Measurements from ENCODE around the gene TBPL1. TPM values are rescaled to one million over a fixed set of nuclear protein-coding genes. Genes with fewer than 3 reads are reported as not detected.
"Not testable (repeated sequence)": the region's sequence is repeated elsewhere in the genome, so short reads cannot be mapped to it uniquely, and the experiment has no call there.

Gene TBPL1
- polyA plus RNA-seq, 3 donors from 2014 or later, result 62.5 to 77.7 (median 67.1) TPM

GRCh38 chr6:133957780-133958242, 4.8 kb downstream of the TBPL1 start:
- Mint-ChIP-seq H3K4me1 (peaks cover 80 to 94% of the 10 kb centered on the region in 2 donors), H3K27ac (peak overlapping the region; percentile 49 to 83 (median 78)), H3K9me3 (no peaks in the 10 kb centered on the region), H3K36me3 (no peaks in the 10 kb centered on the region), H3K27me3 (ENCODE audit: low read depth in 3 of 3) (peaks cover 2 to 4% (median 2%) of the 10 kb centered on the region in 3 donors), H3K4me3 (peak overlapping the region in 4 of 5 donors; percentile 0 to 15 (median 8))
- DNase-seq, result no peak

- Mint-ChIP-seq H3K27ac (peak overlapping the region; percentile 81 to 87 (median 84)), H3K27me3 (ENCODE audit: low read depth in 3 of 3) (no peaks in the 10 kb centered on the region), H3K9me3 (no peaks in the 10 kb centered on the region), H3K4me3 (peak overlapping the region; percentile 25 to 73 (median 70)), H3K4me1 (peaks cover 78 to 95% of the 10 kb centered on the region in 2 donors), H3K36me3 (no peaks in the 10 kb centered on the region)
- peak in 2 of 3 donors; percentile 31 to 32 for DNase-seq
Observed at GRCh38 chr6:133958791-133959190, 5.8 kb downstream of the TBPL1 start.

GRCh38 chr6:133959667-133960368, 6.8 kb downstream of the TBPL1 start:
- peaks cover 74 to 95% of the 10 kb centered on the region in 2 donors for H3K4me1 Mint-ChIP-seq
- H3K9me3 Mint-ChIP-seq, result no peaks in the 10 kb centered on the region
- H3K27me3 Mint-ChIP-seq (ENCODE audit: low read depth in 3 of 3), result no peaks in the 10 kb centered on the region
- peak overlapping the region; percentile 81 to 87 (median 84) for H3K27ac Mint-ChIP-seq
- no peak for DNase-seq
- H3K36me3 Mint-ChIP-seq, result no peaks in the 10 kb centered on the region
- peak overlapping the region; percentile 25 to 73 (median 56) for H3K4me3 Mint-ChIP-seq

GRCh38 chr6:133961831-133962230, 8.8 kb downstream of the TBPL1 start:
- Mint-ChIP-seq H3K4me1 (peaks cover 79 to 95% of the 10 kb centered on the region in 2 donors), H3K27me3 (ENCODE audit: low read depth in 3 of 3) (peaks cover 0 to 2% (median 0%) of the 10 kb centered on the region in 3 donors), H3K36me3 (no peaks in the 10 kb centered on the region), H3K4me3 (no peak overlapping the region), H3K9me3 (no peaks in the 10 kb centered on the region), H3K27ac (peak overlapping the region in 4 of 6 donors; percentile 1 to 22 (median 4))
- no peak for DNase-seq

- Mint-ChIP-seq H3K4me1 (peaks cover 65 to 88% of the 10 kb centered on the region in 2 donors), H3K4me3 (no peak overlapping the region), H3K27me3 (ENCODE audit: low read depth in 3 of 3) (peaks cover 0 to 2% (median 1%) of the 10 kb centered on the region in 3 donors), H3K36me3 (no peaks in the 10 kb centered on the region), H3K9me3 (no peaks in the 10 kb centered on the region), H3K27ac (no peak overlapping the region)
- DNase-seq, result no peak
Observed at GRCh38 chr6:133964052-133964451, 11.0 kb downstream of the TBPL1 start.

- Mint-ChIP-seq H3K9me3 (no peaks in the 10 kb centered on the region), H3K27me3 (ENCODE audit: low read depth in 3 of 3) (peaks cover 0 to 2% (median 1%) of the 10 kb centered on the region in 3 donors), H3K4me1 (peaks cover 65 to 88% of the 10 kb centered on the region in 2 donors), H3K4me3 (no peak overlapping the region), H3K36me3 (no peaks in the 10 kb centered on the region), H3K27ac (no peak overlapping the region)
- DNase-seq, result no peak
Observed at GRCh38 chr6:133964702-133965101, 11.7 kb downstream of the TBPL1 start.

- peaks cover 67 to 88% of the 10 kb centered on the region in 2 donors for H3K4me1 Mint-ChIP-seq
- H3K27me3 Mint-ChIP-seq (ENCODE audit: low read depth in 3 of 3), result peaks cover 0 to 2% (median 1%) of the 10 kb centered on the region in 3 donors
- H3K27ac Mint-ChIP-seq, result peak overlapping the region; percentile 22 to 78 (median 52)
- DNase-seq, result no peak
- H3K4me3 Mint-ChIP-seq, result peak overlapping the region; percentile 3 to 58 (median 25)
- H3K36me3 Mint-ChIP-seq, result no peaks in the 10 kb centered on the region
- no peaks in the 10 kb centered on the region for H3K9me3 Mint-ChIP-seq
Observed at GRCh38 chr6:133965817-133966360, 12.9 kb downstream of the TBPL1 start.

- no peaks in the 10 kb centered on the region for H3K36me3 Mint-ChIP-seq
- H3K4me1 Mint-ChIP-seq, result peaks cover 71 to 88% of the 10 kb centered on the region in 2 donors
- peak overlapping the region; percentile 22 to 85 (median 65) for H3K27ac Mint-ChIP-seq
- H3K4me3 Mint-ChIP-seq, result peak overlapping the region; percentile 40 to 60 (median 53)
- peaks cover 0 to 2% (median 1%) of the 10 kb centered on the region in 3 donors for H3K27me3 Mint-ChIP-seq (ENCODE audit: low read depth in 3 of 3)
- H3K9me3 Mint-ChIP-seq, result no peaks in the 10 kb centered on the region
- DNase-seq, result no peak
Observed at GRCh38 chr6:133966654-133967329, 13.8 kb downstream of the TBPL1 start.

GRCh38 chr6:133967347-133967746, 14.3 kb downstream of the TBPL1 start:
- H3K27ac Mint-ChIP-seq, result peak overlapping the region in 3 of 6 donors; percentile 22 to 72 (median 58)
- H3K27me3 Mint-ChIP-seq (ENCODE audit: low read depth in 3 of 3), result peaks cover 0 to 2% (median 1%) of the 10 kb centered on the region in 3 donors
- peaks cover 68 to 87% of the 10 kb centered on the region in 2 donors for H3K4me1 Mint-ChIP-seq
- H3K4me3 Mint-ChIP-seq, result peak overlapping the region in 1 of 5 donors; percentile 53
- H3K9me3 Mint-ChIP-seq, result no peaks in the 10 kb centered on the region
- no peaks in the 10 kb centered on the region for H3K36me3 Mint-ChIP-seq
- DNase-seq, result no peak

- H3K4me1 Mint-ChIP-seq, result peaks cover 63 to 83% of the 10 kb centered on the region in 2 donors
- peak overlapping the region in 1 of 6 donors; percentile 10 for H3K27ac Mint-ChIP-seq
- DNase-seq; H3K4me3 Mint-ChIP-seq; H3K27me3 Mint-ChIP-seq (ENCODE audit: low read depth in 3 of 3); H3K36me3 Mint-ChIP-seq; H3K9me3 Mint-ChIP-seq: not testable (repeated sequence)
Observed at GRCh38 chr6:133967835-133968234, 14.8 kb downstream of the TBPL1 start.

GRCh38 chr6:133969285-133969920, 16.4 kb downstream of the TBPL1 start:
- H3K9me3 Mint-ChIP-seq, result no peaks in the 10 kb centered on the region
- H3K36me3 Mint-ChIP-seq, result no peaks in the 10 kb centered on the region
- peak overlapping the region; percentile 76 to 91 (median 84) for H3K27ac Mint-ChIP-seq
- no peak for DNase-seq
- peak overlapping the region; percentile 66 to 86 (median 78) for H3K4me3 Mint-ChIP-seq
- peaks cover 66 to 81% of the 10 kb centered on the region in 2 donors for H3K4me1 Mint-ChIP-seq
- peaks cover 0 to 2% (median 1%) of the 10 kb centered on the region in 3 donors for H3K27me3 Mint-ChIP-seq (ENCODE audit: low read depth in 3 of 3)

- Mint-ChIP-seq H3K4me3 (peak overlapping the region; percentile 66 to 86 (median 78)), H3K27me3 (ENCODE audit: low read depth in 3 of 3) (peaks cover 0 to 2% (median 1%) of the 10 kb centered on the region in 3 donors), H3K36me3 (no peaks in the 10 kb centered on the region), H3K9me3 (no peaks in the 10 kb centered on the region), H3K27ac (peak overlapping the region; percentile 51 to 91 (median 82)), H3K4me1 (peaks cover 62 to 78% of the 10 kb centered on the region in 2 donors)
- DNase-seq, result no peak
Observed at GRCh38 chr6:133969921-133970295, 16.9 kb downstream of the TBPL1 start.

GRCh38 chr6:133971861-133972260, 18.8 kb downstream of the TBPL1 start:
- no peaks in the 10 kb centered on the region for H3K36me3 Mint-ChIP-seq
- peaks cover 0 to 1% (median 0%) of the 10 kb centered on the region in 3 donors for H3K27me3 Mint-ChIP-seq (ENCODE audit: low read depth in 3 of 3)
- H3K4me1 Mint-ChIP-seq, result peaks cover 48 to 69% of the 10 kb centered on the region in 2 donors
- no peak for DNase-seq
- H3K27ac Mint-ChIP-seq, result peak overlapping the region in 2 of 6 donors; percentile 14 to 55
- H3K4me3 Mint-ChIP-seq, result no peak overlapping the region
- H3K9me3 Mint-ChIP-seq, result no peaks in the 10 kb centered on the region
